NCI-H1105 treated with DMSO at 0.1 percent for 48 hours (cell line): ENCODE data around the gene ARRB2.

Experiments
- DNase-seq: peaks from one replicate; lab custom pipeline; 2025; lab: John Stamatoyannopoulos, UW

ARRB2 gene

DNA sequence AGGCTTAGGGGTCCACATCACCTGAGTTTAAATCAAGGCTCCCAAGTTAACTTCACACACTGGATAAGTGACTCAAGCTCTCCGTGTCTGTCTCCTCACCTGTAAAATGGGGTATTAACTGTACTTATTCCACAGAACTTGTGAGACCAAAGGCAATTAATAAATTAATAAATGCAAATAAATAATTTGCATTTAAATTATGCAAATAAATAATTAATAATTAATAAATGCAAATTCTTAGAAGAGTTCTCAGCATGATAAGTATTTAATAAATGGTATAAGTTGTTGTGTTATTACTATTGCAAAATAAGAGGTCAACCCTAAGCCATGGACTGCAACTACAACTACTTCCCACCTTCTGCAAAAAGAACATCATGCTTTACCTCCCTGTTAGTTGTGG is 43.0 kb downstream of the ARRB2 start:
- no peak for DNase-seq

DNA sequence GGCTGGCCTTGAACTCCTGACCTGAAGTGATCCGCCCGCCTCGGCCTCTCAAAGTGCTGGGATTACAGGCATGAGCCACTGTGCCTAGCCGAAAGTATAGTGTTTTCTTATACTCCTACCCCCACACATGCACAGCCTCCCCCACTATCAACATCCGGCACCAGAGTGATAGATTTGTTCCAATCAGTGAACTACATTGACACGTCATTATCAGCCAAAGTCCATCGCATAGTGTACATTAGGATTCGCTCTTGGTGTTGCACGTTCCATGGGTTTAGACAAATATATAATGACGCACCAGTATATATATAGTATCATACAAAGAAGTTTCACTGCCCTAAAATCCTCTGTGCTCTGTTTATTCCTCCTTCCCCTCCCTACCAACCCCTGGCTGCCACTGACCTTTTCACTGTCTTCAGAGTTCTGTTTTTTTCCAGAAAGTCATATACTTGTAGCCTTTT is 49.4 kb downstream of the ARRB2 start:
- DNase-seq = no peak

DNA sequence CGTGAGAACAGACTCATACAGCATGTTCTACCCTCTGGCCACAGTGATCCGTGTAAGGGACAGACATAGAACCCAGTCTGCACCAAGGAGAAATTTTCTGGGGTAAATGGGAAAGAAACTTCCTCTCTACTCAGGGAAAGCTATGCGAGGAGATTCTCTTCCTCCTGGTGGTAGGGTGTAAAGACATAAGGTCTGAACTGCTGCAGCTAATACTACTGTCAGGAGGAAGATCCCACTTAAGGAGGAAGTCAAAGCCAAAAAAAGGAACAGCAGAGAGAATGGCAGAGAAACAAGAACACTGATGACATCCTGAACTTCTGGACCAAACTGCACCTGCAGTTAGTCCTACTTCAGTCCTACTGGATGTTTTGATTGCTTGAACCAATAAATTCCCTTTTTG is 54.2 kb downstream of the ARRB2 start:
- no peak for DNase-seq

DNA sequence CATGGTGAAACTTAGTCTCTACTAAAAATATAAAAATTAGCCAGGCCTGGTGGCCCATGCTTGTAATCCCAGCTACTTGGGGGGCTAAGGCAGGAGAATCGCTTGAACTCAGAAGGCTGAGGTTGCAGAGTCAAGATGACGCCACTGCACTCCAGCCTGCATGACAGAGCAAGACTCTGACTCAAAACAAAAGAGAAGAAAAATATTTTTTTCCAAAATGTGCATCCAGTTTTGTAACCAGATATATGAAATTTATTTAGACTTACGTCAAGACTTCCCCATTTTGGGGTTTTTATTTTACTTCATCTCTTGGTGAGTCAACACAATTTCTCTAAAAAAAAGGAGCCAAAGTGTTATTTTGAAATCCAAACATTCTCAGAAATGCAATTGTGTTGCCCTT is 55.8 kb downstream of the ARRB2 start:
- DNase-seq = no peak

DNA sequence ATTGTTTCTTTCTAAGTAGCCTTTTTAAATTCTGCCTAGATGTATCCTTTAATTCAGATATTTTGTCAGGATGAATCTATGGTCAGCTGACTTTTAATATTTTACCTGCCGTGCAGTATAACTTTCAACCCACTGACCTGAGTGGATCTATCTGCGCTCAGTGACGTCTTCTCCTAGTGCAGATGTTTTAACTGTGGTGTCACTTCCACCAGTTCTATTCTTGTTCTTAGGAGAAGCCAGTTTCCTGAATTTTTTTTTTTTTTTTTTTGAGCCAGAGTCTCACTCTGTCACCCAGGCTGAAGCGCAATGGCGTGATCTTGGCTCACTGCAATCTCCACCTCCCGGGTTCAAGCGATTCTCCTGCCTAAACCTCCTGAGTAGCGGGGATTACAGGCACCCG is 56.3 kb downstream of the ARRB2 start:
- DNase-seq = no peak

DNA sequence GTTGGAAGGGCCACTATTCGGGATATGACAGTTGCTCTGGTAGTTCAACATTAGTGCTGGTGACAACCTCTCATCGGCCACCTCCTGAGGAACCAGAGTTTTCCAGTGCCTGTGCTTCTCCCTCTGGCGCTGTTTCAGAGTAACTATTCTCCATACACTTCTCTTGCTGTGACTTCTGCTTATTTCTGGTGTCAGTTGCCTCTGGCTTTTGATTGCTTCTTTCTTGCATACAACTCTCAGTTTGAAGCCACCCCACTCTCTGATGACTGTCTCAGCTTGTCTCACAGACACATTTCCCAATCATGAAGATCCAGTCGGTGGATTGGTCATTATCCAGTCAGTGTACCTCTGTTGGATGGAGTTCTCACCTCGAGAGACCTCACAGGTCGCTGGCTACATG is 57.9 kb downstream of the ARRB2 start:
- no peak for DNase-seq

DNA sequence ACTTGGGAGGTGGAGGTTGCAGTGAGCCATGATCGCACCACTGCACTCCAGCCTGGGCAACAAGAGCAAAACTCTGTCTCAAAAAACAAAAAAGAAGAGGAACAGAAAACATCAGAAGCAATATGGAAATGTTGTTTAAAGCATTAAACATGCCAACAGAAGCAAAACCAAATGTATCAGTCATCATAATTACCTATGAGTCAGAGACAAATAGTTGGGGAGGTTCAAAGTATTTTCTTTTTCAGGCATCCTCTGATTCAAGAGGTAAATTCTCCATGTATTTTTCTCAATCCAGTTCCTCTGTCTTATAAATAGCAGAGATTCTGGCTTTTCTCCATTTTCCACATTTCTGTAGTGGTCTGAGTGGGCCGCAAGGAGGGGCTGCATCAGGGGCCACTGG is 59.2 kb downstream of the ARRB2 start:
- DNase-seq = no peak
